GM18867 (cell line): Measurements from ENCODE around the gene ACTL10.

Experiments used
- ATAC-seq: cut with Tn5 transposase; IDR thresholded peaks from one replicate; pipeline ENCODE4 v1.9.1; 2021; ENCODE audit warnings: mild to moderate bottlenecking, moderate library complexity; ENCODE audit not compliant: unreplicated experiment

ACTL10 gene

DNA sequence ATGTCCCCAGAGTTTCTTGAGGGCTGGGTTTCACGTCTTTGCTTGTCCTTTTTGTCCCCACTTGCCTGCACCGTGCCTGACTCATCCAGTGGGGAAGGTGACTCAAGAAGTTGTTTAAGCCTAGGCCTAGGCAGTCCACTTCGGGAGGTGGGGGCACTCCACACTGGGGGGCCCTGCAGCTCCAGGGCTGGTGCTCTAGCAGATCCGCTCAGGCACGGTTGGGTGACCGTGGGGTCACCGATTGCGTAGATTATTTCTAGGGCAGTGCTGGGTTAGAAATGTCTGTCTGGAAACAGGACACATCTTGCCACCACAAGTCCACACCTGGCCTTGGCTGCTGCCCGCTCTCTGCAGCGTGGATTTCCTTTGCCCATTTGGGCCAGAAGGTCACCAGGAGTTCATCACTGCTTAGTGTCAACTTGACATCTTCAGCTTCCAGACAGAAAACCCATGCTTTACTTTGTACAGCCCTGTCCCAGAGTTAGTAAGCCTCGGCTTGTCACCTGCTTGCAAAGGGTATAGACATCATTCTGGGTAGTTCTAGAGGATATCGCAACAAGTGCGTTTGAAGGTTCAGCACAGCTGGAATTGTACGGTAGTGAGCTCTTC is 18.2 kb upstream of the ACTL10 start:
- no peak for ATAC-seq

DNA sequence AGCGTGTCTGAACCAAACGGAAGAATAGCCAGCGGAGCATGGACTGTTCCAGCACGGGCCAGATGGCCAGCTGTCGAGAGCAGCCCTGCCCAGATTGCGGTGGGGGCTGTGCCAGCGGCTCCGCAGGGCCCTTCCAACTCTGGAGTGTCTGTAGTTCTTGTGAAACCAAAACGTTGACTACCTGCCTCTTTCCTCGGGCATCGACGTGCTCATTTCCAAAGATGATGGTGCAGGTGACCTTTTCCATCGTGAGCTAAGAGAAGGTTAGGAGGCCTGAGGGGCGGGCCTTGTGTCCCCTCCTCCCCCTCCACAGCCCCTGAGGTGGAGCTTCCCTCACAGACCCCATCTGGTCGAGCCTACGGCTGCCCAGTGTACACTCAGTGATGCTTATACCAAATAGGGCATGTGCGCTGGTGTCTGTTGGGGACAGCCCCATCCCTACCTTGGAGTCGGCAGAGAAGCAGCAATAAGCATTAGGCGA is 17.5 kb upstream of the ACTL10 start:
- ATAC-seq = no peak

DNA sequence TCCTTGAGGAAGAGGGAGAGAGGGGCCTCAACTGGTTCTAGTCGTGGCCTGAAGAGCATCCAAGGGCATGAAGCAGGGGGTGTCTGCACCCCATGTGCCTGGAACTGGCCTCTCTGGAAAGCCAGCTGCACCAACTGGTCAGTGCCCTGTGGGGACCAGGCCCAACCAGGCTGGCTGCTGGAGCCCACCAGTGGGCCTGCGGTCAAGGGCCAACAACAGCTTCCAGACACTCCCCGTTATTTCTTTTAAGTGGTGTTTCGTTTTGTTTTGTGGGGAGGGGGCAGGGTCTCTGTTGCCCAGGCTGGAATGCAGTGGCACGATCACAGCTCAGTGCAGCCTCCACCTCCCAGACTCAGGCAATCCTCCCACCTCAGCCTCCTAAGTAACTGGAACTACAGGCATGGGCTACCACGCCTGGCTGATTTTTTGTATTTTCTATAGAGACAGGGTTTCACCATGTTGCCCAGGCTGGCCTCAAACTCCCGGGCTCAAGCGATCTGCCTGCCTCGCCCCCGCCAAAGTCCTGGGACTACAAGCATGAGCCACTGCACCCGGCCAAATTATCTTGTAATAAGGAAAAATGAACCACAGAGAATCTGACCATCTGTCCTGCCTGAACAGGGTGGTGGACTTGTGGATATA is 16.5 kb upstream of the ACTL10 start:
- no peak for ATAC-seq

DNA sequence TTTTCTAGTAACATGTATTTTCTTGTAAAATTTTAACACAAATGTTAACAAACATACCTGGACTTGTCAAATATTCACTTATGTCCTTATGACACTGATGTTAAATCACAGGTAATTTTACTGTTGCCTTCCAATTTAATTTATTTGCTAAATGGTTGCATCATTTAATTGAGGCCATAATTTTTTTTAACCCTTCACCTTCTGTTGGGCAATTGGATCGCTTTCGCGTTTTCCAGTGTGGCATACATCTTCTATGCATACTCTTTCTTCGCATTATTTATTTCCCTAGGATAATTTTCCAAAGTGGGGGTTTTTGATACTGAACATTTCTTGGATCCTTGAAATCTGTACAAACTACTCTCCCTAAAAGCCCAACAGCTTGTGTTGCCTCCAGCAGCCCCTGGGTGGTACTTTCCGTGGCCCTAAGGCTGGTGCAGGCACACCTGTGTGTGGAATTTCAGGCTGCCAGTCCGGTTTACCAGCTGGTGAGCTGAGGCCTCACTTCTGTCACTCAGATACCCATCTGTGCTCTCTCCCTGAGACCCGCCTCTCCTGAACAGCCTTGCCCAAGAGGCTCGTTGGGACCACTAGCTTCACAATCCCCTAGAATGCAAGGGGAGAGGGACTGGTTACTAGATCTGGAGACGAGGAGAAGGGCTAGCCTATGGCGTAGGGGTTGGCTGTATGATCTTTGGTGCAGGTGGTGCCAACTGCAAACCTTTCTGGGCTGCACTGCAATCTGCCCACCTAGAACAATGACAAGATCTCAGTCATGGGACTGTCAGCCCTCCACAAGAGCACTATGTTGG is 15.8 kb upstream of the ACTL10 start:
- no peak for ATAC-seq

DNA sequence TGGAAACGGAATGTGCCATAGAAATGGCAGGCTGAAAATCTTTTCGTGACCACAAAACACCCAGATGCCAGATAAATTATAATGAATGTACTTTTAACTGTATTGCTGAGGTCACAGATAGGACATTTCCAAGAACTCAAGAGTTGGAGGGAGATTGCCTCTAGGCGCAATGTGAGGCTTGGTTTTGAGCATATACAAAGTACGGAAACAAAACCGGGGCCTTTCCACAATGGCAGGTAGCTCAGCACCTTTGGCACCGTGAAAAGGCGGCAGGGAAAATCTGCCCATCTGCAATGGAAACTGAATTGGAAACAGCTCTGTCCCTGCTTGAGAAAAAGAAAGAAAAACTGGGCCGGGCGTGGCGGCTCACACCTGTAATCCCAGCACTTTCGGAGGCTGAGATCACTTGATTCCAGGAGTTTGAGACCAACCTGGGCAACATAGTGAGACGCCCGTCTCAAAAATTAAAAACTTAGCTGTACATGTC is 15.1 kb upstream of the ACTL10 start:
- no peak for ATAC-seq

DNA sequence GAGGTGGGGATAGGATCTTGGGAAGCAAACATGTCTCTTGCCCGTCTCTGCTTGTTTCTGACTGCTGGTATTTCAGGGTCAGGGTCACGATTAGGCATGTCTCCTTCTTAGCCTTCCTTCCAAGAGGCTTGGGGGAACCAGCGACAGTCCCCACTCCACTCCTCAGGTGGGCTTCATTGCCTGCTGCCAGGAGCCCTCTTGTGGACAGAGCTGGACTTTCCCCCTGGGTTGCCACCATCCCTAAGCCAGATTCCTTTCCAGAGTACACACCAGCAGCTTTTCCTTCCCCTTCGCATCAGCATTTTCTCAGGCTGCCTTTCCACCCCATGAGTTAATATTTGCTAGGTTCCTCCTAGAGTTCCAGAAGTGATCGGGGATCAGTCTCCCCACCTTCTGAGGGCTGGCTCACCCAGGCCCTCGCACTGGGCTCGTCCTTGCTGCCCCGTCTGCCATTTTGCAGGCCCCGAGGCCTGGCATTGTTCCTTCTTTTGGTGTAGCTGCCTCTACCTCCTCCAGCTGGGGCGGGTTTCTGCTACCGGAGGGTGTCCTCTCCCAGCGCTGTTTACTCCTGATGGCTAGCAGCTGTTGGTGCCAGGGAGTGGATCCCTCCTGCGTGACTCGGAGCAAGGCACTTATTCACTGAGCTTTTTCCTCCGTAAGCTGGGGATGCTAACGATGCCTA is 13.4 kb upstream of the ACTL10 start:
- ATAC-seq = no peak

DNA sequence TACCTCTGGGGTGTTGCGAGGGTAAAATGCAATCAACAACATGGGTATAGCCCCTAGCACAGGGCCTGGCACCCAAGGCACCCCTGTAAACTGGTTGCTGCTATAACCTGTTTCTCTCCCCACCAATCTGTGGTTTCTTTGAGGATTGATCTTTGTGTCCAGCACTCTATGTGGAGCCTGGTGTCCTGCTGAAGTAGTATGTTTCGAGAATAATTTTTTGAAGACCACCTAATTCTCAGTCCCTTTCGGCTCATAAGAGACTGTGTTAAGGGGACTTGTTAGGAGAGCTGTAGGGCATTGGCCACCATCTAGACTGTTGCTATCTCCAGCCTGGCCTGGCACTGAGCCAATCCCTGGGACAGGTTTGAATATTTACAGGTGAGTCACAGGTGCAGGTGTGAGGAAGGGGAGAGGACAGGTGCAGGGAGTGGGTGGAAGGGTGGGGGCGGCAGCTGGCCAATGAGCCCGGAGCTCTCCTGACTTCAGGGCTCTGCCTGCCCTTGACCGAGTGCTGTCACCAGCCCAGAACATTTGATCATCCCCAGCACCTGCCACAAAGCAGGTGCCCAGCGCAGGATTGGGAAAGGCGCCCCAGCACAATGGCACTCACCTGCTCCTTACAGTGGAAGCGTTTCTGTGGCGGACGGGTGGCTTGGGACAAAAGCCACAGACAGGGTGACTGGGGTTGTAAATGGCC is 12.7 kb upstream of the ACTL10 start:
- ATAC-seq = no peak

DNA sequence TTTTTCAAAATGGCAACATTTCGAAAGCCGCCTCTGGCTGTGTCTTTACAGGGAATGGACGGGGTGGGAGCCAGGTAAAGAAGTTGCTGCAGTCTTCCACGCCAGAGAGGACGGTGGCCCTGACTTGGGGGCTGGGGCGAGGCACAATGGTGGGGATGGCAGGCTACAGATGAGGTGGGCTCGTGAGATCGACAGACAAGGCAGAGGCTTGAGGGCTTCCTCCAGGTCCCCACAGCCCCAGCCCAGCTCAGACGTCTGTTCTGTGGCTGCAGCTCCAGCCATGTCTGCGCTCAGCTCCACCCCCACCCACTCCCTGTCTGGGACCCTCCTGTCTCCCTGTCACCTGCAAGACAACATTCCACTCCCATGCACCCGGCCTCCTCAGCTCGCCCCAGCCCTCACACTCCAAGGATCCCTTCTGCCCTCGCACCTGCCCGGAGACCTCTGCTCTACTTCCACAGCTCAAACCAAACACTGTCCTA is 12.0 kb upstream of the ACTL10 start:
- ATAC-seq = no peak

DNA sequence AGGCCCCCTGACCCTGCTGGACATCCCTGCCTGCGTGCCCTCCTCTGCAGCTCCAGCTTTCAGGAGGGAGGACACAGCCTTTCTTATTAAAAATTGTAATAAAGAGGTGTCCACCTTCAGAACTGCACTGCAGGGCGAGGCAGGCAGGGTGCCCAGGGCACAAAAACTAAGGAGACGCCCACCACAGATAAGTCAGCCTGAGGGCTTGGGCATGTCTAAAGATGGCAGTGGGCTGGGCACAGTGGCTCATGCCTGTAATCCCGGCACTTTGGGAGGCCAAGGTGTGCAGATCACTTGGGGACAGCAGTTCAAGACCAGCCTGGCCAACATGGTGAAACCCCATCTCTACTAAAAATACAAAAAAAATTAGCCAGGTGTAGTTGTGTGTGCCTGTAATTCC is 11.6 kb upstream of the ACTL10 start:
- ATAC-seq = no peak

DNA sequence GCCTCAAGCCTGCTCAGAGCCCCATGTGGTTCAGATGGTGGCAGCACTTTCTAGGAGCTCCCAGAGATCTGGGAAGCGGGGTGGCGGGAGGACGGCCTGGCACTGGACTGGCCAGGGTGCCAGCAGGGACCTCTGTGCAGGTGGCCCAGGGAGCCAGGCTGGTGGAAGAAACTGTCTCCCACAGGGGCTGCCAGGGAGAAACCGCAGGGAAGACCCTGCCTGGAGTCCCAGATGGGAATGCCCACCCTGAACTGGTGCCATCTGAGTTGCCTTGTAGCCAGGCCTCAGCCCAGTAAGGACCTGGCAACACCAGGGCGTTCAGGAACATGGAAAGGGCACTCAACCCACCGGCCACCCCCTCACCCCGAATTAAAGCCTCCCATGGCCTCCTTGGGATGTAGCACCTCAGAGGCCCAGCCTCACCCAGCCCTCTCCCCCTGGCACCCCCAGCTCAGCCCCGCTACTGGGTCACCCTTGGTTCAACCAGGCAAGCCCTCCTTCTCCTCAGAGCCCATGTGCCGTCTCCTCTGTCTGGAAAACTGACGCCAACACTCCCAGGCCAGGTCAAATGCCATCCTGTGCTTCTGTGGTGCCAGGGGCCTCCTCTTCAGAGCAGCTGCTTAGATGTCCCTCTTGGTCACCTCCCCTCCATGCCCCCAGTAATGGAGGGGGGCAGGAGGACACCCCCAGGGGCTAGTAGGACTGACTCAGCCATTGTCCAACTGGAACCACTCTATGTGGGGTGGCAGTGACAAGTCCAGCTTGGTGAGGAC is 10.5 kb upstream of the ACTL10 start:
- no peak for ATAC-seq

DNA sequence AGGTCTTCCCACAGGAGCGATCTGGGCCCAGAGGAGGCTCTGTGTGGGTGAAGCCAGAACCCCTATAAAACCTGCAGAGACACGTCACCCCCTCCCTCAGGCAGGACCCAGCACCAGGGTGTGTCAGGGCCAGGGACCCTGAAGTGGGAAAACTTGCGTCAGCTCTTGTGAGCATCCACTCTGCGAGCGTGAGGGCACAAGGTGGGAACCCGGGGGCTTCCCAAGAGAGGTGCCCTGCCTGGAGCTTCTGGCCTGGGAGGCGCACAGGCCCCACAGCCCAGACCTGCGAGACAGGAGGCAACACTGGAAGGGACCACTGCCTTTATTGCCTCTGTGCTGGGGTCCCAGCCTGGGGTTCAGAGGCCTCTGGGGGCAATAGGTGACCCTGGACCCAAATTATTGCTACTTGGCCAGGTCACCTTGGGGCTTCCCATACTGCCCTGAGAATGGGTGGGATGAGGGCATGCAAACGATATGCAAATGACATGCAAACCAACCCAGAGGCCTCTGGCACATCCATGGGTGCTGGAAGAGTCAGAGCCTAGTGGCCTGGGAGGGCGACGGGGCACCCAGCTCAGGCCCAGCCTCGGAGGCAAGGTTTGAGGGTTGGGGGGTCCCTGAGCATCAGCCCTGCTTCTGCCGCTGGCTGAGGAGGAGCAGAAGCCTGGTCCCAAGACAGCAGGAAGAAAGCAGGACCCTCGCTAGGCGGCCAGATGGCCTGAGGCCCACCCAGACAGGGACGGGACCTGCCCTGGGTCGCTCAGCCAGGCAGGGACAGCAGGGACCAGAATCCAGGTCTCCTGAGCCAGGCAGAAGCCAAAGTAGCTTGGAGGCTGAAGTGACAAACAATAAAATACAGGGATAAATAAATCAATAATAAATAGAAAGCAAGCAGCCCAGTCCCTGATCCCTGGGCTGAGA is 9.7 kb upstream of the ACTL10 start:
- ATAC-seq = no peak

DNA sequence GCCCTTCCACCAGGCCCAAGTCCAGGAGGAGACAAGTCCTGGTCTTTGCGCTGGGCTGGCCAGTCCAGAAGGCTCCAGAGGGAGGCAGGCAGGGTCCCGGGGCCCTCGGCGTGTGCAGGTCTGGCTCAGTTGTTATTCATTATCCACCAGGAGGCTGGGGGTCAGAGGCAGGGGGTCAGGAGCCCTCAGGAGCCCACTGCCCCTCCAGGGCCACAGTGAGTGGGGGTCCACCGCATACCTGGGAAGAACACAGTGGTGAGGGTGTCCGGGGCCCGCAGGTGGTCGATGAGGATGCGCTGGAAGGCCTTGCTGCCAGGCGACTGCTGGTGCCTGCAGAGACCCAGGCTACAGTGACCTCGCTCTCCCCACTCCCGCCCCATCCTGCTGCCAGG is 9.0 kb upstream of the ACTL10 start:
- no peak for ATAC-seq

DNA sequence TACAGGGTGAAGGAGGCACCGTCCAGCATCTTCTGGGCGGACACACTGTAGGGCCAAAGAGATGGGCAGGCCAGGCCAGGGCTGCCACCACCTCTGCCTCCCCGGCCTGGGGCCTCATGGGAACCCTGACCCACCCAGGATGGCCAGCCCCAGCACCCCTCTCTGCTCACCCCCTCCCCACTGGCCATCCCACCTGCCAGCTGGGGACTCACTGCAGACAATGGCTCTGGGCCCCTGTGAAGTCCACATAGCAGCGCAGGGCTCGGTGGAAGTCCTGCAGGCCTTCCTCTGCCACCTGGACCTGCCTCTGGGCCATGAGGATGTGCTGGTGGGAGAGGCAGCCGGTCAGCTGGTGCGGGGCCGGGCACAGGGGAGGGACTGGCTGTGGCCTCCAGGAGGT is 8.2 kb upstream of the ACTL10 start:
- no peak for ATAC-seq

DNA sequence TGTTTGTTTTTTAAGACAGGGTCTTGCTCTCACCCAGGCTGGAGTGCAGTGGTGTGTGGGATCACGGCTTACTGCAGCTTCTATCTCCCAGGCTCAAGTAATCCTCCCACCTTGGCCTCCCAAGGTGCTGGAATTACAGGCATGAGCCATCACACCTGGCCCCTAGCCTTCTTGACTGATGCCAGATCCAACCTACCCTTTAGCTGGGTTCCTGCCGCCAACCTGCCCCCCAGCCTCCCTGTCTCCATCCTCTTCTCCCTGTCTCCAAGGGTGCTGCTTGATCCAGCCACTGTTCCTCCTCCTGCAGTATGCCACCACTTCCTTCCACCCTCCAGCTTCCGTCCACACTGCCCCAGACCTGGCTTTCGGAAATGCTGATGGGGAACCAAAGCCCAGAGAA is 7.8 kb upstream of the ACTL10 start:
- no peak for ATAC-seq

DNA sequence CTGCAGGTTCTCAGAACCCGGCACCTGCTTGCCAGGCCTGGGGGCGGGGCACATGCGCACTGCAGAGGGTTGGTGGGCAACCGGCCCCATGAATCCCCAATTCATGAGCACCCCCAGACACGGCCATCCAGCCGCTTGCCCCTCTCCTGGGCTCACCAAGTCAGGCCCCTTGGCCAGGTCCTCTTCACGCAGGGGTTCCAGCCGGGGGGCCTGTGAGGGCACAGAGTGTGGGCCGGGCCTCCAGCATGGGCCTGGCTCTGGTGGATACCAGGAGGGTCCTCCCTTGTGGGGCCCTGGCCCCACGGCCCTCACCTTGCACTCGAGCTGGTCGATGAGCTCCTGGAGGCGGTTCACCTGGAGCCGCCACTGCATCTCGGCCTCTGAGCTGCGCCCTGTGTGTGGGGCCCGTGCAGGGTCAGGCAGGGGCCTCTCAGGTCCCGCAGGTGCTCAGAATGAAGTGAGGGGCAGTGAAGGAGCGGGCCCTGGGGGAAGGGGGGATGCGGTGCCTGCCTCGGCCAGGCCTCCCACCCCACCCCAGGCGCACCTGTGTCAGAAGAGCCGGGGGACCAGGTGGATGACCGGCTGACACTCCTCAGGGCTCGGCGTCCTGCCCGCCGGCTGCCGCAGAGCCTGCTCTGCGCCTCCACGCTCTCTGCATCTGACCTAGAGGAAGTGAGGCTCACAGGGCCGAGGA is 7.3 kb upstream of the ACTL10 start:
- no peak for ATAC-seq

DNA sequence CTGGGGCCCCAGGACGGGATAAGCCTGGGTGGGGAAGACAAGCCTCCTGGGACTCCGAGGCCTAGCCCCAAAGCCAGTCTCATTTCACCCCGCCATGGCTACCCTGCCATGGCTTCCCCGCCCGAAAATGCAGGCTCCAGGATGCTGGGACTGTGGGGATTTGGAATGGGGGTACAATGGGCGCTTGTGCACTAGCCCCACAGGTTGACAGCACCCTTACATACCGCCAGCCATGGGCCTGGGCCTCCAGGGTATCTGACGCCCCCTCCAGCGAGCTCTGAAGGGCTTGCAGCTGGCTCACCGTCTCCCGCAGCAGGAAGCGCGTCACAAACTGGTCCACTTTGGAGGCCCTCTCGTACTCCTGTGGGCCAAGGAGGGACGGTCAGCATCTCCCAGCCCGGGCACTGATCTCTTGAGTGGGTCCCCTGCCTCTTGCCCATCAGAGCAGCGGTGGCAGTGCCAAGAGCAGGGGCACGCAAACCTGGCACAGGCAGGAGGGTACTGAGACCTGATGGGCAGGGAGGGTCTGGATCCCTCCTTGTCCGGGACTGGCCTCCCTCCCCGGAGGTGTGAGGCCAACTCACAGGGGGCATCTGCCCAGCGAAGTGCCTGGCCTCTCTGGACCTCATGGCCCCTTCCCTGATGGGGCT is 6.6 kb upstream of the ACTL10 start:
- ATAC-seq = no peak

DNA sequence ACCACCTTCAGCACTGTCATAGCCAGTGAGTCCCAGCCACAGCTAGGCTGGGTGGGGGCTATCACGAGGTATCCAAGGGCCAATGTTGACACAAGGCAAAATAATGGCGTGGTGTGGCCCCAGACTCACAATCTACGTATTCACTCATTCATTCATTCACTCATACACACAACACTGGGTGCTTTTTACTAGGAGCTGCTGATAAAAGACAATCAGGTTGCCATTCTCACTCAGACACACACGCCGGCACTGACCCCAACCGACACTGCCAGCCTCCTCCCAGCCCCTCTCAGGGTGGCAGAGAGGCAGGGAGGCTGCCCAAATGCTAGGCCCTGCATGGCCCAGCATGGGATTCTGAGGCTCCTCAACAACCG is 6.1 kb upstream of the ACTL10 start:
- ATAC-seq = no peak

DNA sequence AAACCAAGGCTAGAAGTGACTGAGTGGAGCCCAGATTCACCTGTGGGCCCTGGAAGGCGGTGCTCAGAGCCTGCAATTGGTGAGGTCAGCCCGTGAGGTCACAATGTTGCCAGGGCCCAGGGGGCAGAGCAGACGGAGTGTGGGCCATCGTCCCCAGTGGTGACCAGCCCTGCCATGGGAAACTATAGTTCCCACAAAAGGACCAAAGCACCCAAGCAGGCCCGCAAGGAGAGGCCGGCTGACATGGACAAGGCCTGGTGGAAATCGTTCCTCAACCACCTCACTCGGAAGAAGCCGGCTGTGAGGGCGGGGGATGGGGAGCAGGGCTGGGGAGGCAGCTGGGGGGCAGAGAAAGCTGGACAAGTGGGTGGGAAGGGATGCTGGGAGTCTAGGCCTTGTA is 4.6 kb upstream of the ACTL10 start, which contains the start of gene C20orf144:
Gene C20orf144 (plus strand): TSS at position 156 of the 400 bp plus-strand sequence. CDS start 19 bp downstream, at position 175.
- no peak for ATAC-seq
